Lung (tissue), 13 donors: ENCODE measurements around the gene DIS3L2. TPM values are rescaled to one million over a fixed set of nuclear protein-coding genes. Genes with fewer than 3 reads are reported as not detected.

Experiments
- ATAC-seq: fragments of 200-7000 bp; cut with Tn5 transposase; one replicate; pipeline ENCODE4 v1.9.1; 2020; ENCODE audit warnings: moderate number of reproducible peaks; ENCODE audit not compliant: insufficient read depth, low FRiP score
- DNase-seq, 3 donors: peaks; one replicate each; pipeline ENCODE4 v3.0.0-alpha.2; 2013 to 2017
- H3K27ac ChIP-seq, 2 donors: one replicate each; pipeline ENCODE4 v1.5.1; 2013; ENCODE audit warnings: mild to moderate bottlenecking in 2 of 2, moderate library complexity in 2 of 2, control low read depth in 1 of 2, inconsistent platforms in 1 of 2, low read depth in 1 of 2, low read length in 1 of 2
- H3K27me3 ChIP-seq, 3 donors: one replicate each; pipeline ENCODE4 v1.5.1; 2013; ENCODE audit warnings: low read length in 2 of 3; ENCODE audit not compliant: control insufficient read depth in 3 of 3, insufficient read depth in 3 of 3
- H3K36me3 ChIP-seq, 4 donors: one replicate each; pipeline ENCODE4 v1.5.1; 2013; ENCODE audit warnings: low read length in 4 of 4, mild to moderate bottlenecking in 1 of 4, moderate library complexity in 1 of 4; ENCODE audit not compliant: control insufficient read depth in 4 of 4, insufficient read depth in 4 of 4
- H3K4me1 ChIP-seq, 5 donors: one replicate each; pipeline ENCODE4 v1.5.1; 2013; ENCODE audit warnings: low read length in 5 of 5, mild to moderate bottlenecking in 2 of 5, moderate library complexity in 1 of 5; ENCODE audit not compliant: control insufficient read depth in 5 of 5, insufficient read depth in 5 of 5
- H3K4me3 ChIP-seq: one replicate; pipeline ENCODE4 v1.5.1; 2013; ENCODE audit warnings: mild to moderate bottlenecking, control low read depth, moderate library complexity
- H3K9ac ChIP-seq, 2 donors: one replicate each; pipeline ENCODE4 v1.5.1; 2013; ENCODE audit warnings: low read length in 2 of 2, control low read depth in 1 of 2; ENCODE audit not compliant: insufficient read depth in 1 of 2
- H3K9me3 ChIP-seq, 4 donors: one replicate each; pipeline ENCODE4 v1.5.1; 2013; ENCODE audit warnings: low read length in 3 of 4, mild to moderate bottlenecking in 1 of 4, moderate library complexity in 1 of 4; ENCODE audit not compliant: control insufficient read depth in 4 of 4, insufficient read depth in 3 of 4
- WGBS, 2 donors: extraction: QIAGEN DNeasy Blood & Tissue Kit; methylation state at CpG; one replicate each; pipeline ENCODE4 v1.1.7; 2013; 5-methylcytosine and 5-hydroxymethylcytosine counted together
- polyA plus RNA-seq, 2 donors: library from polyadenylated mRNA; stranded (reverse); fragments of 200-250 nt; gene quantifications; one replicate each; pipeline ENCODE4 v1.2.1, GENCODE V29; 2013
- small RNA-seq: library from RNA; depleted of rRNA; stranded (forward); fragments of <200 nt; gene quantifications from one replicate; pipeline ENCODE3, GENCODE V24; 2014; ENCODE audit warnings: low replicate concordance
- total RNA-seq, 2 donors: library from RNA; depleted of rRNA in 1 of 2; stranded (reverse); fragments of >200 nt in 1 of 2; gene quantifications; one replicate each; pipeline ENCODE4 v1.2.1, GENCODE V29; 2014 to 2021
- TF ChIP-seq, protein P1 (sequence below): IDR thresholded peaks from 2 replicates; pipeline ENCODE4 v1.5.1; 2012; ENCODE audit warnings: mild to moderate bottlenecking; ENCODE audit errors: control extremely low read depth, extremely low read depth
- donor health status: control.
- donor health status: control.
- donor health status: Bipolar disorder and iron deficiency.
- donor health status: healthy.
- donor health status: DM: yes; HTN: yes; CAD: no.

The DIS3L2 gene
- total and polyA plus RNA-seq, 4 donors, result 12.7 to 41.0 (median 31.1) TPM

DNA sequence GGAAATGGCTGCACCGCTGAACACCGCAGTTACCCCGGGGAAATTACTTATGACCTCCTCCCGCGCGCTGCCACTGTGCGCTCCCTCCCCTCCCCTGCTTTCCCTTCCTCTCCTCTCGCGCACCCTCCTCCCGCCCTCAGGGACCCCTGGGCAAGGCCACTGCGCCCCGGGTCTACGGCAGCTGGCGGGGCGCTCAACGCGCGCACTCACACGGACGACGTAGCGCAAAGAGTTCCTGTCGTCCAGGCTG, 424.9 kb downstream of the DIS3L2 start:
- WGBS, 2 donors, result 30 to 32% methylated on average over 23 of the region's 23 CpGs
- peak overlapping the region; percentile 29 for H3K4me3 ChIP-seq
- H3K4me1 ChIP-seq, result peaks cover 0 to 7% (median 2%) of the 10 kb centered on the region in 5 donors
- H3K27ac ChIP-seq, result peak overlapping the region in 1 of 2 donors; percentile 71
- ATAC-seq (no peak), DNase-seq (no peak)
- no peaks in the 10 kb centered on the region for H3K36me3 ChIP-seq
- peaks cover 0 to 2% (median 0%) of the 10 kb centered on the region in 4 donors for H3K9me3 ChIP-seq
- no peak overlapping the region for H3K9ac ChIP-seq
- peaks cover 0 to 94% (median 73%) of the 10 kb centered on the region in 3 donors for H3K27me3 ChIP-seq
- TF ChIP-seq, protein P1, sequence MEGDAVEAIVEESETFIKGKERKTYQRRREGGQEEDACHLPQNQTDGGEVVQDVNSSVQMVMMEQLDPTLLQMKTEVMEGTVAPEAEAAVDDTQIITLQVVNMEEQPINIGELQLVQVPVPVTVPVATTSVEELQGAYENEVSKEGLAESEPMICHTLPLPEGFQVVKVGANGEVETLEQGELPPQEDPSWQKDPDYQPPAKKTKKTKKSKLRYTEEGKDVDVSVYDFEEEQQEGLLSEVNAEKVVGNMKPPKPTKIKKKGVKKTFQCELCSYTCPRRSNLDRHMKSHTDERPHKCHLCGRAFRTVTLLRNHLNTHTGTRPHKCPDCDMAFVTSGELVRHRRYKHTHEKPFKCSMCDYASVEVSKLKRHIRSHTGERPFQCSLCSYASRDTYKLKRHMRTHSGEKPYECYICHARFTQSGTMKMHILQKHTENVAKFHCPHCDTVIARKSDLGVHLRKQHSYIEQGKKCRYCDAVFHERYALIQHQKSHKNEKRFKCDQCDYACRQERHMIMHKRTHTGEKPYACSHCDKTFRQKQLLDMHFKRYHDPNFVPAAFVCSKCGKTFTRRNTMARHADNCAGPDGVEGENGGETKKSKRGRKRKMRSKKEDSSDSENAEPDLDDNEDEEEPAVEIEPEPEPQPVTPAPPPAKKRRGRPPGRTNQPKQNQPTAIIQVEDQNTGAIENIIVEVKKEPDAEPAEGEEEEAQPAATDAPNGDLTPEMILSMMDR, result no peak

Small RNAs within 50 kb of the gene (small RNA-seq; reads per million reads assigned to genes)
- gene AC068134.3 (not detected), gene AC068134.4 (not detected), gene MIR562 (not detected)

Other genes with a start within 250 kb of the DIS3L2 start
- gene PDE6D, start 180.4 kb upstream of the DIS3L2 start, total RNA-seq, result 10 to 100 TPM; 21.5 to 21.6 TPM
- 10 to 100 TPM; 24.4 to 25.6 TPM for gene PDE6D, start 180.4 kb upstream of the DIS3L2 start, polyA plus RNA-seq
- gene COPS7B, start 175.3 kb upstream of the DIS3L2 start, total RNA-seq, result 10 to 100 TPM; 25.0 to 39.4 TPM
- 10 to 100 TPM; 19.5 to 21.3 TPM for gene COPS7B, start 175.3 kb upstream of the DIS3L2 start, polyA plus RNA-seq
- gene NPPC, start 35.3 kb upstream of the DIS3L2 start, total RNA-seq, result under 1 TPM; 0.77 to 0.94 TPM
- not detected for gene NPPC, start 35.3 kb upstream of the DIS3L2 start, polyA plus RNA-seq